Parathyroid adenoma (tissue), 2 donors: ENCODE results near the gene SHISA5.

ENCODE experiments used
- H2AFZ ChIP-seq: fragments of 300-600 bp; sonication (generic); one replicate; pipeline ENCODE4 v1.7.0; 2017; ENCODE audit warnings: antibody characterized with exemption, mild to moderate bottlenecking
- H3K27ac ChIP-seq: fragments of 300-600 bp; sonication (generic); one replicate; pipeline ENCODE4 v1.7.0; 2017
- H3K27me3 ChIP-seq: fragments of 300-600 bp; sonication (generic); one replicate; pipeline ENCODE4 v1.7.0; 2017; ENCODE audit warnings: low read length; ENCODE audit not compliant: control insufficient read depth, insufficient read depth
- H3K36me3 ChIP-seq: fragments of 300-600 bp; sonication (generic); one replicate; pipeline ENCODE4 v1.7.0; 2017; ENCODE audit warnings: low read length; ENCODE audit not compliant: control insufficient read depth, insufficient read depth
- H3K4me1 ChIP-seq: fragments of 300-600 bp; sonication (generic); one replicate; pipeline ENCODE4 v1.7.0; 2017; ENCODE audit warnings: control low read depth
- H3K4me2 ChIP-seq: fragments of 300-600 bp; sonication (generic); one replicate; pipeline ENCODE4 v1.7.0; 2017; ENCODE audit warnings: low read length
- H3K4me3 ChIP-seq: fragments of 300-600 bp; sonication (generic); one replicate; pipeline ENCODE4 v1.7.0; 2017; ENCODE audit warnings: low read depth, low read length
- H3K79me2 ChIP-seq: fragments of 300-600 bp; sonication (generic); one replicate; pipeline ENCODE4 v1.7.0; 2017; ENCODE audit warnings: control low read depth
- H3K9ac ChIP-seq: fragments of 300-600 bp; sonication (generic); one replicate; pipeline ENCODE4 v1.7.0; 2017; ENCODE audit warnings: mild to moderate bottlenecking
- H3K9me3 ChIP-seq: fragments of 300-600 bp; sonication (generic); one replicate; pipeline ENCODE4 v1.7.0; 2017; ENCODE audit warnings: low read length; ENCODE audit not compliant: control insufficient read depth
- TF ChIP-seq, protein P1 (sequence below): fragments of 300-600 bp; sonication (generic); IDR thresholded peaks from one replicate; pipeline ENCODE4 v1.7.0; 2017; ENCODE audit warnings: antibody characterized with exemption, mild to moderate bottlenecking
- donor health status: primary hyperparathyroidism.

SHISA5 gene

GRCh38 chr3:48437812-48438211 is 66.2 kb downstream of the SHISA5 start:
- no peak overlapping the region for H3K9ac ChIP-seq
- no peak overlapping the region for H2AFZ ChIP-seq
- H3K4me2 ChIP-seq = no peak overlapping the region
- no peak overlapping the region for H3K27ac ChIP-seq
- H3K4me1 ChIP-seq = peaks cover 16% of the 10 kb centered on the region
- TF ChIP-seq, protein P1, sequence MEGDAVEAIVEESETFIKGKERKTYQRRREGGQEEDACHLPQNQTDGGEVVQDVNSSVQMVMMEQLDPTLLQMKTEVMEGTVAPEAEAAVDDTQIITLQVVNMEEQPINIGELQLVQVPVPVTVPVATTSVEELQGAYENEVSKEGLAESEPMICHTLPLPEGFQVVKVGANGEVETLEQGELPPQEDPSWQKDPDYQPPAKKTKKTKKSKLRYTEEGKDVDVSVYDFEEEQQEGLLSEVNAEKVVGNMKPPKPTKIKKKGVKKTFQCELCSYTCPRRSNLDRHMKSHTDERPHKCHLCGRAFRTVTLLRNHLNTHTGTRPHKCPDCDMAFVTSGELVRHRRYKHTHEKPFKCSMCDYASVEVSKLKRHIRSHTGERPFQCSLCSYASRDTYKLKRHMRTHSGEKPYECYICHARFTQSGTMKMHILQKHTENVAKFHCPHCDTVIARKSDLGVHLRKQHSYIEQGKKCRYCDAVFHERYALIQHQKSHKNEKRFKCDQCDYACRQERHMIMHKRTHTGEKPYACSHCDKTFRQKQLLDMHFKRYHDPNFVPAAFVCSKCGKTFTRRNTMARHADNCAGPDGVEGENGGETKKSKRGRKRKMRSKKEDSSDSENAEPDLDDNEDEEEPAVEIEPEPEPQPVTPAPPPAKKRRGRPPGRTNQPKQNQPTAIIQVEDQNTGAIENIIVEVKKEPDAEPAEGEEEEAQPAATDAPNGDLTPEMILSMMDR = no peak
- peaks cover 24% of the 10 kb centered on the region for H3K79me2 ChIP-seq
- no peaks in the 10 kb centered on the region for H3K27me3 ChIP-seq
- H3K9me3 ChIP-seq = no peaks in the 10 kb centered on the region
- H3K36me3 ChIP-seq = no peaks in the 10 kb centered on the region
- H3K4me3 ChIP-seq = no peak overlapping the region

DNA sequence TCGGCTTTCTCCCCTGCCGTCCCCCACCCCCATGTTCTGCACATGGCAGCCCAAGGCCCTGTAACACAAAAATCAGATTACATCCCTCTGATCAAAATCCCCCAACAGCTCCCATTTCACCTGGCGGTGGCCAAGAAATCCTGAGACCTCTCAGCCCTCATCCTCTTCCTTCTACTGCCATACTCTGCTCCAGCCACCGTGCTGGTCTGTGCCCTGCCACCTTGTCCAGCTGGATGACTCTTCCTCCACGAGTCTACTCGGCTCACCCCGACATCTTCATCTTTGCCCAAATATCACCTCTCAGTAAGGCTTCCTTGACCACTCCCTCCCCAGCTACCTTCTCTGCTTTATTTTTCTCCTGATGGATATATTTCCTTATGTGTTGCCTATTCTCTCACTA is 67.1 kb downstream of the SHISA5 start:
- peaks cover 16% of the 10 kb centered on the region for H3K4me1 ChIP-seq

GRCh38 chr3:48436477-48436787 is 67.5 kb downstream of the SHISA5 start:
- H3K79me2 ChIP-seq = peaks cover 20% of the 10 kb centered on the region
- H3K27ac ChIP-seq = no peak overlapping the region
- H3K9ac ChIP-seq = no peak overlapping the region
- no peak overlapping the region for H3K4me2 ChIP-seq
- no peak overlapping the region for H3K4me3 ChIP-seq
- H3K27me3 ChIP-seq = no peaks in the 10 kb centered on the region
- H3K4me1 ChIP-seq = peaks cover 16% of the 10 kb centered on the region
- no peak overlapping the region for H2AFZ ChIP-seq
- no peaks in the 10 kb centered on the region for H3K36me3 ChIP-seq
- TF ChIP-seq, protein P1 = no peak
- no peaks in the 10 kb centered on the region for H3K9me3 ChIP-seq

More for the DNA sequence above, 67.1 kb downstream of the SHISA5 start:
- TF ChIP-seq, protein P1 = no peak
- Histone ChIP-seq H3K9ac (no peak overlapping the region), H3K79me2 (peaks cover 24% of the 10 kb centered on the region), H3K27ac (no peak overlapping the region), H3K4me3 (no peak overlapping the region), H3K9me3 (no peaks in the 10 kb centered on the region), H3K4me2 (no peak overlapping the region), H3K36me3 (no peaks in the 10 kb centered on the region), H3K27me3 (no peaks in the 10 kb centered on the region), H2AFZ (no peak overlapping the region)

GRCh38 chr3:48435774-48436476 is 68.0 kb downstream of the SHISA5 start:
- H3K4me2 ChIP-seq = no peak overlapping the region
- H2AFZ ChIP-seq = peak overlapping the region; percentile 48
- TF ChIP-seq, protein P1 = peak; percentile 100
- no peaks in the 10 kb centered on the region for H3K9me3 ChIP-seq
- H3K27ac ChIP-seq = no peak overlapping the region
- H3K27me3 ChIP-seq = no peaks in the 10 kb centered on the region
- H3K9ac ChIP-seq = no peak overlapping the region
- H3K4me3 ChIP-seq = no peak overlapping the region
- peaks cover 14% of the 10 kb centered on the region for H3K4me1 ChIP-seq
- H3K79me2 ChIP-seq = peaks cover 16% of the 10 kb centered on the region
- no peaks in the 10 kb centered on the region for H3K36me3 ChIP-seq

- Histone ChIP-seq H3K4me2 (no peak overlapping the region), H3K27ac (no peak overlapping the region), H3K4me1 (peaks cover 17% of the 10 kb centered on the region), H3K9me3 (no peaks in the 10 kb centered on the region), H2AFZ (no peak overlapping the region), H3K27me3 (no peaks in the 10 kb centered on the region), H3K36me3 (no peaks in the 10 kb centered on the region), H3K9ac (no peak overlapping the region), H3K4me3 (no peak overlapping the region), H3K79me2 (peaks cover 14% of the 10 kb centered on the region)
- TF ChIP-seq, protein P1 = no peak
Observed at GRCh38 chr3:48435223-48435595, 68.8 kb downstream of the SHISA5 start.
